Measurements from ENCODE around the gene SLCO3A1.

GRCh38 chr15:92104072-92104471 is 250.6 kb downstream of the SLCO3A1 start:
- TF ChIP-seq EGR1 (IDR thresholded peaks at IDR 0.05; ENCODE audit: low read depth in 2 of 2) (no peak), CTCF (IDR thresholded peaks at IDR 0.05; ENCODE audit: low read depth, low read length, missing input control) (no peak), NR2F2 (IDR thresholded peaks at IDR 0.05) (no peak), REST (IDR thresholded peaks at IDR 0.05) (no peak), JUND (IDR thresholded peaks at IDR 0.05) (no peak)
